ENCODE measurements around the gene CYP19A1. TPM values are rescaled to one million over a fixed set of nuclear protein-coding genes. Genes with fewer than 3 reads are reported as not detected.

CYP19A1 gene
- total RNA-seq, 2 experiments from 2014 or later: not detected

DNA sequence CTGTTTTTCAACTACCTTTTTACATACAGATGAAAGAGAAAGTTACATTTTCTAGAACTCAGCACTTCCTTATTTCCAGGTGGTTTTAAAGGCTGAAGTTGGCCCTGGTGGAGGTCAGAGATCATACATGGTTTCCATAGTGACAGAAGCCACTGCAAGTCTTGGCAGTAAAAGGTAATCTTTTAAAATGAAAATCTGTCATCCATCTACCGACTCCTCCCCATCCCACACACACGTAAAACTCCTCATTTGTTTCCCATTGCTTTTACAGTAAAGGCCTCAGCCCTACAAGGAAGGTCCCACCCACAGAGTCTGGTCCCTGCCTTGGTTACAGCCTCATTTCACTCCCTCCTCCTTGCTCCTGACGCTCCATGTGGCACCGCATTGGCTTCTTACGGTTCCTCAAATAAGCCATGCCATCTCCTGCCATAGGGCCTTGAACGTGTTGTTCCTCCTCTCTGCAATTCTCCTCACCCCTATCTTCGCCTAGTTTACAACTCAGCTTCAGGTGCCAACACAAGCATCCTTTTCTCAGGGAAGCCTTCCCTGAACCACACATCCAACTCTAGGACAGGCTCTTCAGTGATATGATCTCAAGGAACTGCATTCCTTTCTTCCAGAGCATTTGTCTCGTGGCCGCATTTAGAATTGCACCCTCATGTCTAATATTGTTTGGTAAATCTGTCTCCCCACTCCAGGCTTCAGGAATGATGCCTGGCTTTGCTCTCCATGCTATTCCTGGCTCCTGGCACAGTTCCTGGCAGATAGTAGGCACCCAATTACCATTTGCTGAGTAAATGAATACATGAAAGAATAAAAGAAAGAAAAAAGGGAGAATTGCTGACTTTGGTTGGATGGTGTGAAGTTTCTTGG, 2.6 kb downstream of the CYP19A1 start:
- TF ChIP-seq, protein P1, sequence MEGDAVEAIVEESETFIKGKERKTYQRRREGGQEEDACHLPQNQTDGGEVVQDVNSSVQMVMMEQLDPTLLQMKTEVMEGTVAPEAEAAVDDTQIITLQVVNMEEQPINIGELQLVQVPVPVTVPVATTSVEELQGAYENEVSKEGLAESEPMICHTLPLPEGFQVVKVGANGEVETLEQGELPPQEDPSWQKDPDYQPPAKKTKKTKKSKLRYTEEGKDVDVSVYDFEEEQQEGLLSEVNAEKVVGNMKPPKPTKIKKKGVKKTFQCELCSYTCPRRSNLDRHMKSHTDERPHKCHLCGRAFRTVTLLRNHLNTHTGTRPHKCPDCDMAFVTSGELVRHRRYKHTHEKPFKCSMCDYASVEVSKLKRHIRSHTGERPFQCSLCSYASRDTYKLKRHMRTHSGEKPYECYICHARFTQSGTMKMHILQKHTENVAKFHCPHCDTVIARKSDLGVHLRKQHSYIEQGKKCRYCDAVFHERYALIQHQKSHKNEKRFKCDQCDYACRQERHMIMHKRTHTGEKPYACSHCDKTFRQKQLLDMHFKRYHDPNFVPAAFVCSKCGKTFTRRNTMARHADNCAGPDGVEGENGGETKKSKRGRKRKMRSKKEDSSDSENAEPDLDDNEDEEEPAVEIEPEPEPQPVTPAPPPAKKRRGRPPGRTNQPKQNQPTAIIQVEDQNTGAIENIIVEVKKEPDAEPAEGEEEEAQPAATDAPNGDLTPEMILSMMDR (IDR thresholded peaks at IDR 0.05): no peak
- Mint-ChIP-seq H3K36me3 (ENCODE audit: low read depth) (no peaks in the 10 kb centered on the region), H3K4me1 (ENCODE audit: low read depth) (no peaks in the 10 kb centered on the region), H3K4me3 (no peak overlapping the region), H3K27ac (no peak overlapping the region), H3K9me3 (no peaks in the 10 kb centered on the region), H3K27me3 (peaks cover 10% of the 10 kb centered on the region)
- intact Hi-C loops (cut with micrococcal nuclease): no loop called here
- ChIA-PET CTCF (no interaction called here), POLR2A (no interaction called here)
- DNase-seq (no peak), ATAC-seq (no peak)

DNA sequence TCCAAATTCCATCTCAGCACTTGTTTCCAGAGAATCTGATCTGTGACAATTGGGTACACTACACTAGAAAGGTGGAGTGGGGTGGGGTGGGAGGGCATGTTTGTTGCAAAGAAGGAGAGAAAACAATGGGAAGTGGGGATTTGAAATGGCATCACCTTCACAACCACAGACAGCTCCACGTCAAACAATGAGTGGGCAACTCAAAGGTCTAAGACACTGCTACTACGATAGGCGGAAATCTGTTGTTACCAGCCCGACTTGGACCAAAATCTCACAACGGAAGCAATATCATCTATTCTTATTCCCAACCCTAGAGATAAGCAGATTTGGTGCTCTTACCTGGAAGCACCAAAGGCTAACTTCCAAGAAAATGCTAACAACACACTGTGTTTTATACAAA, 3.3 kb downstream of the CYP19A1 start:
- Mint-ChIP-seq H3K4me3 (no peak overlapping the region), H3K36me3 (ENCODE audit: low read depth) (no peaks in the 10 kb centered on the region), H3K27me3 (peaks cover 5% of the 10 kb centered on the region), H3K4me1 (ENCODE audit: low read depth) (no peaks in the 10 kb centered on the region), H3K27ac (no peak overlapping the region), H3K9me3 (no peaks in the 10 kb centered on the region)
- DNase-seq (no peak), ATAC-seq (no peak)
- ChIA-PET CTCF (no interaction called here), POLR2A (no interaction called here)
- TF ChIP-seq, protein P1 (IDR thresholded peaks at IDR 0.05): no peak
- intact Hi-C loops (cut with micrococcal nuclease): no loop called here

DNA sequence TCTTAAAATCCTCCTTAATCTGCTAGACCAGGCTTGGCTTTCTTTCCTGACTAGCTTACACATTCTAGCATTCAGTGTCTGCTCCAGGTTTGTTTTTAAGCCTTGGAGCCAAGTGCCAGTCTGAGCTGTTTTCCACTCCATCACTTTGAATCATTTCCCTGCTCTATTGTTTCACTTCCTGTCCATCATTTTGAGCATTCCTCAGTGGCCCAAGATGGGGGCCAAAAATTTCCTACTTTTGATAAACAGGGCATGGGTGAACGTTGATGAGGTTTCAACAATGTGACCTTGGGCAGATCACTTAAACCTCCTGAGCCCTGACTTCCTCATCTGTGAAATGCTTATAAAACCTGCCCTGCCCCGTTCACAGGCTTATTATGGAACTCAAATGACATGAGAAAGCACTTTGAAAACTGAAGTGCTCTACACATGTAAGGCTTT, 4.4 kb downstream of the CYP19A1 start:
- Mint-ChIP-seq H3K9me3 (no peaks in the 10 kb centered on the region), H3K27ac (no peak overlapping the region), H3K4me3 (no peak overlapping the region), H3K27me3 (peaks cover 1% of the 10 kb centered on the region), H3K4me1 (ENCODE audit: low read depth) (no peaks in the 10 kb centered on the region), H3K36me3 (ENCODE audit: low read depth) (no peaks in the 10 kb centered on the region)
- POLR2A ChIA-PET: no interaction called here
- DNase-seq (no peak), ATAC-seq (no peak)
- CTCF ChIA-PET: no interaction called here
- TF ChIP-seq, protein P1 (IDR thresholded peaks at IDR 0.05): no peak
- intact Hi-C loops (cut with micrococcal nuclease): no loop called here

DNA sequence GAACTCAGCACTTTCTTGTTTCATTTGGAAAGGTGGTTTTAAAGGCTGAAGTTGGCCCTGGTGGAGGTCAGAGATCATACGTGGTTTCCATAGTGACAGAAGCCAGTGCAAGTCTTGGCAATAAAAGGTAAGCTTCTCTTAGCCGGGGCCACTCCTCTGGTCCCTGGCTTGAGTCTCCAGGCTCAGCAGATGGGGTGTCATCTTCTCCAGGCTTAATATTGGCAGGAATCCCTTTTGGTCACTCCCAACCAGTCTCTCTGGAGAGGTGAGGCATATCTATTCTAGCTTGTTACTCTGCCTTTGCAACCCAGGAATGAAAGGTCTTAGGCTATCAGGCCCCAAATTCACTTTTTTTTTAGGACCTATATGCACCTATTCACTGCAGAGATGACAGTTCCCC, 4.8 kb downstream of the CYP19A1 start:
- H3K27me3 Mint-ChIP-seq: peaks cover 1% of the 10 kb centered on the region
- H3K27ac Mint-ChIP-seq: no peak overlapping the region
- no peak for ATAC-seq
- no peaks in the 10 kb centered on the region for H3K4me1 Mint-ChIP-seq (ENCODE audit: low read depth)
- TF ChIP-seq, protein P1 (IDR thresholded peaks at IDR 0.05): no peak
- POLR2A ChIA-PET: no interaction called here
- no peaks in the 10 kb centered on the region for H3K9me3 Mint-ChIP-seq
- DNase-seq: no peak
- CTCF ChIA-PET: no interaction called here
- H3K36me3 Mint-ChIP-seq (ENCODE audit: low read depth): no peaks in the 10 kb centered on the region
- no peak overlapping the region for H3K4me3 Mint-ChIP-seq
- intact Hi-C loops (cut with micrococcal nuclease): no loop called here

Data from activated CD8-positive, alpha-beta T cell treated with anti-CD3 and anti-CD28 coated beads for 36 hours (primary cell).